Endothelial cell of umbilical vein (primary cell): Measurements from ENCODE around the gene VRK1. TPM values are rescaled to one million over a fixed set of nuclear protein-coding genes. Genes with fewer than 3 reads are reported as not detected.

Experiments
- BruUV-seq: library from RNA; stranded (reverse); fragments of 400-500 nt; replicated peaks from 2 replicates; lab custom pipeline; 2021; lab: Mats Ljungman, UMichigan
- CTCF ChIA-PET: fragments of 300-600, 350-600 bp; sonication (Branson Sonifier 250); formaldehyde crosslinking; loops from one replicate; lab custom pipeline; 2021; ENCODE audit warnings: antibody characterized with exemption, inconsistent platforms; lab: Charles Lee
- POLR2A ChIA-PET: fragments of 300-600, 350-600 bp; sonication (Branson Sonifier 250); formaldehyde crosslinking; loops from one replicate; lab custom pipeline; 2021; ENCODE audit warnings: antibody characterized with exemption, inconsistent platforms; lab: Charles Lee
- DNase-seq: peaks from one replicate; pipeline ENCODE4 v3.0.0-alpha.2; 2011; ENCODE audit warnings: low read depth, low spot score
- FAIRE-seq: peaks from 2 replicates; lab custom pipeline; 2011; peaks lifted over from hg19 to GRCh38; lab: Jason Lieb, UNC
- H2AFZ ChIP-seq: 2 replicates; pipeline ENCODE4 v1.6.0; 2012; ENCODE audit warnings: low read depth, low read length, control low read depth, inconsistent platforms
- H3K27ac ChIP-seq: 2 replicates; pipeline ENCODE4 v1.5.1; 2011; ENCODE audit warnings: low read depth, mild to moderate bottlenecking, control low read depth, low read length, moderate library complexity; ENCODE audit not compliant: insufficient read depth
- H3K27me3 ChIP-seq, 2 experiments: 2 replicates each; pipeline versions ENCODE4 v1.6.0 to v1.6.1; 2011; ENCODE audit warnings: low read length in 2 of 2, mixed read lengths in 1 of 2; ENCODE audit not compliant: control insufficient read depth in 2 of 2, insufficient read depth in 2 of 2
- H3K36me3 ChIP-seq, 2 experiments: 2 replicates in 1 of 2; 3 replicates in 1 of 2; pipeline ENCODE4 v1.5.1; 2011; ENCODE audit warnings: low read length in 2 of 2, mild to moderate bottlenecking in 1 of 2, moderate library complexity in 1 of 2; ENCODE audit not compliant: control insufficient read depth in 2 of 2, insufficient read depth in 2 of 2; ENCODE audit errors: extremely low read depth in 1 of 2
- H3K4me1 ChIP-seq: 3 replicates; pipeline ENCODE4 v1.5.1; 2011; ENCODE audit warnings: mild to moderate bottlenecking, low read length; ENCODE audit not compliant: control insufficient read depth, insufficient read depth; ENCODE audit errors: extremely low read depth
- H3K4me2 ChIP-seq: 2 replicates; pipeline ENCODE4 v1.6.1; 2011; ENCODE audit warnings: low read length, control low read depth, mixed read lengths; ENCODE audit not compliant: insufficient read depth
- H3K4me3 ChIP-seq, 3 experiments: fragments of 200-600 bp in 1 of 3; sonication (generic), shearing (Covaris generic) in 1 of 3; replicated peaks in 1 of 3; 2 replicates each; pipeline ENCODE4 v1.5.1; 2011 to 2016; ENCODE audit warnings: control low read depth in 3 of 3, low read length in 3 of 3, mild to moderate bottlenecking in 2 of 3, inconsistent platforms in 1 of 3, low read depth in 1 of 3, moderate library complexity in 1 of 3; ENCODE audit not compliant: insufficient read depth in 1 of 3
- H3K79me2 ChIP-seq: 2 replicates; pipeline ENCODE4 v1.6.0; 2012; ENCODE audit warnings: low read length, inconsistent platforms; ENCODE audit not compliant: control insufficient read depth, insufficient read depth
- H3K9ac ChIP-seq: replicated peaks from 2 replicates; pipeline ENCODE3; 2011; ENCODE audit warnings: low read length, control low read depth; ENCODE audit not compliant: insufficient read depth; ENCODE audit errors: extremely low read depth
- H3K9me1 ChIP-seq: replicated peaks from 3 replicates; pipeline ENCODE4 v1.6.0; 2011; ENCODE audit warnings: mild to moderate bottlenecking, low read length; ENCODE audit not compliant: control insufficient read depth, insufficient read depth; ENCODE audit errors: extremely low read depth
- H3K9me3 ChIP-seq: replicated peaks from 2 replicates; pipeline ENCODE4 v1.5.1; 2012; ENCODE audit warnings: low read length, inconsistent platforms; ENCODE audit not compliant: control insufficient read depth, insufficient read depth
- H4K20me1 ChIP-seq: replicated peaks from 2 replicates; pipeline ENCODE3; 2011; ENCODE audit warnings: mild to moderate bottlenecking, low read length; ENCODE audit not compliant: control insufficient read depth, insufficient read depth; ENCODE audit errors: extremely low read depth
- CTCF ChIP-seq, 2 donors: IDR thresholded peaks; 1 replicate in 1 of 2; 2 replicates in 1 of 2; pipeline ENCODE4 v1.5.1; 2011; ENCODE audit warnings: low read length in 2 of 2, mild to moderate bottlenecking in 2 of 2, moderate library complexity in 2 of 2, control low read depth in 1 of 2, inconsistent platforms in 1 of 2, low read depth in 1 of 2; ENCODE audit not compliant: insufficient read depth in 1 of 2; ENCODE audit errors: extremely low read depth in 1 of 2
- EZH2 ChIP-seq: IDR thresholded peaks from 2 replicates; pipeline ENCODE4 v1.6.1; 2012; ENCODE audit warnings: borderline replicate concordance, low read depth, mild to moderate bottlenecking, moderate library complexity, low read length, inconsistent platforms; ENCODE audit not compliant: severe bottlenecking
- FOS ChIP-seq: IDR thresholded peaks from 2 replicates; pipeline ENCODE4 v1.6.1; 2011; ENCODE audit warnings: mild to moderate bottlenecking, low read length, moderate library complexity, borderline replicate concordance; ENCODE audit not compliant: insufficient read depth
- GATA2 ChIP-seq: IDR thresholded peaks from 2 replicates; pipeline ENCODE4 v1.7.0; 2011; ENCODE audit warnings: low read depth, mild to moderate bottlenecking, moderate library complexity, mixed read lengths, low read length; ENCODE audit not compliant: insufficient read length, insufficient read depth
- JUN ChIP-seq: IDR thresholded peaks from 2 replicates; pipeline ENCODE4 v1.6.1; 2011; ENCODE audit warnings: borderline replicate concordance, low read depth; ENCODE audit not compliant: insufficient read length, insufficient read depth
- MAX ChIP-seq: IDR thresholded peaks from 2 replicates; pipeline ENCODE4 v1.6.1; 2011; ENCODE audit not compliant: insufficient read depth, insufficient read length
- MYC ChIP-seq: IDR thresholded peaks from one replicate; pipeline ENCODE4 v1.6.1; 2011; ENCODE audit warnings: mild to moderate bottlenecking, low read depth, low read length
- POLR2A ChIP-seq: IDR thresholded peaks from 2 replicates; pipeline ENCODE4 v1.6.1; 2012; ENCODE audit warnings: low read depth, mild to moderate bottlenecking, control low read depth, low read length
- POLR2AphosphoS5 ChIP-seq: IDR thresholded peaks from 2 replicates; pipeline ENCODE4 v1.6.1; 2012; ENCODE audit warnings: low read depth, mild to moderate bottlenecking, control low read depth, low read length, moderate library complexity; ENCODE audit not compliant: insufficient read depth
- dilution Hi-C: fragments of 300-500 bp; cut with MboI; formaldehyde crosslinking; loops from one replicate; pipeline ENCODE4 v1.15.0; 2019; ENCODE audit warnings: low sequenced_read_pairs; ENCODE audit not compliant: extremely low pct_ligation_motif_present
- intact Hi-C: fragments of 100-400 bp; cut with micrococcal nuclease; formaldehyde crosslinking; loops from one replicate; pipeline ENCODE4 v1.10.0; 2022
- polyA plus RNA-seq, 4 experiments: library from polyadenylated mRNA; depleted of rRNA in 3 of 4; stranded (reverse) in 3 of 4; unstranded in 1 of 4; fragments of >200 nt; gene quantifications; 2 replicates each; pipeline versions ENCODE4 v1.2.1 to v1.2.3, GENCODE V29; 2011 to 2012; ENCODE audit warnings: missing spikeins in 1 of 4
- total RNA-seq: library from RNA; stranded (reverse); gene quantifications from 2 replicates; pipeline ENCODE4 v1.2.3, GENCODE V29; 2021

The VRK1 gene
- total and polyA plus RNA-seq, 2 donors (not counting 3 experiments of a cell fraction or from before 2014, with no cell fraction given): 7.1 to 31.7 TPM

GRCh38 chr14:96894966-96895365 lies 97.8 kb downstream of the VRK1 start:
- intact Hi-C loops: no loop called here
- no peak for TF ChIP-seq GATA2
- no peak for TF ChIP-seq EZH2
- no peak for TF ChIP-seq POLR2A
- TF ChIP-seq FOS: no peak
- H3K36me3 ChIP-seq: no peaks in the 10 kb centered on the region
- no peak overlapping the region for H3K4me3 ChIP-seq
- DNase-seq (no peak), FAIRE-seq (no peak)
- no peaks in the 10 kb centered on the region for H3K4me1 ChIP-seq
- no peak overlapping the region for H3K27ac ChIP-seq
- H2AFZ ChIP-seq: no peak overlapping the region
- ChIA-PET CTCF (no interaction called here), POLR2A (no interaction called here)
- dilution Hi-C loops: no loop called here
- no TSS peak for BruUV-seq
- H3K79me2 ChIP-seq: no peaks in the 10 kb centered on the region
- H3K27me3 ChIP-seq: no peaks in the 10 kb centered on the region
- no peaks in the 10 kb centered on the region for H3K9me1 ChIP-seq
- no peak overlapping the region for H3K9ac ChIP-seq
- no peaks in the 10 kb centered on the region for H3K9me3 ChIP-seq
- H3K4me2 ChIP-seq: no peak overlapping the region
- H4K20me1 ChIP-seq: no peaks in the 10 kb centered on the region

DNA sequence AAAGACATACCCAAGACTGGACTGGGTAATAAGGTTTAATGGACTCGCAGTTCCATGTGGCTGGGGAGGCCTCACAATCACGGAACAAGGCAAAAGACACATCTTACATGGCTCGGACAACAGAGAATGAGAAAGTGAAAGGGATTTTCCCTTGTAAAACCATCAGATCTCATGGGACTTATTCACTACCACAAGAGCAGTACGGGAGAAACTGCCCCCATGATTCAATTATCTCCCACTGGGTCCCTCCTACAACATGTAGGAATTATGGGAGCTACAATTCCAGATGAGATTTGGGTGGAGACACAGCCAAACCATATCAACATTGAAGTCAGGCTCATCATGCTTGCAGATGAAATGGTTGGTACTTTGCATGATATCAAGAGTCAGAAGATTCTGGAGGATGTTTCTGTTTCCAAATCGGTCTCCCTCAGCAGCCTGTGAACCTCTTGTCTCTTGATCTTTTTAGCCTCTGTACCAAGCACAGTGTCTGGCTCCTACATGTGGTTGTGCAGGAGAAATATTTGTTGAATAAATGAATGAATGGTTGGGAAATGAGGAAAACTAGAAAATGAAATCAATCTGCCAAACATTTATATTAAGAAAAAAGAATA lies 98.6 kb downstream of the VRK1 start:
- Histone ChIP-seq H2AFZ (no peak overlapping the region), H3K4me2 (no peak overlapping the region), H3K4me1 (no peaks in the 10 kb centered on the region), H3K79me2 (no peaks in the 10 kb centered on the region), H3K9me1 (no peaks in the 10 kb centered on the region), H3K4me3 (no peak overlapping the region), H3K27ac (no peak overlapping the region), H3K9ac (no peak overlapping the region), H3K9me3 (no peaks in the 10 kb centered on the region), H3K27me3 (no peaks in the 10 kb centered on the region), H3K36me3 (no peaks in the 10 kb centered on the region), H4K20me1 (no peaks in the 10 kb centered on the region)
- TF ChIP-seq POLR2A (no peak), POLR2AphosphoS5 (no peak), EZH2 (no peak), GATA2 (no peak), MYC (no peak), JUN (no peak), FOS (no peak), CTCF (IDR thresholded peaks at IDR 0.05; ENCODE audit: extremely low read depth in 1 of 2, insufficient read depth in 1 of 2, low read depth in 1 of 2, low read length in 2 of 2) (no peak), MAX (no peak)
- ChIA-PET POLR2A (no interaction called here), CTCF (no interaction called here)
- dilution Hi-C loops: no loop called here
- DNase-seq (no peak), FAIRE-seq (no peak)
- BruUV-seq: no TSS peak
- intact Hi-C loops: no loop called here
